DMS 273 (cell line): Measurements from ENCODE around the gene UMPS.

Experiments used
- DNase-seq: peaks from one replicate; lab custom pipeline; 2025; ENCODE audit not compliant: unreplicated experiment; lab: John Stamatoyannopoulos, UW

Gene UMPS

GRCh38 chr3:124762661-124763011 lies 32.4 kb downstream of the UMPS start:
- DNase-seq: no peak

- no peak for DNase-seq
These were observed 33.0 kb downstream of the UMPS start for GRCh38 chr3:124763206-124763605.

GRCh38 chr3:124763644-124764358 lies 33.5 kb downstream of the UMPS start:
- no peak for DNase-seq

GRCh38 chr3:124764746-124765145 lies 34.5 kb downstream of the UMPS start:
- DNase-seq: no peak

- no peak for DNase-seq
These were observed 35.1 kb downstream of the UMPS start for GRCh38 chr3:124765197-124765840.

- DNase-seq: no peak
These were observed 36.2 kb downstream of the UMPS start for GRCh38 chr3:124766113-124767095.

GRCh38 chr3:124767264-124767663 lies 37.0 kb downstream of the UMPS start:
- DNase-seq: no peak

- no peak for DNase-seq
These were observed 37.4 kb downstream of the UMPS start for GRCh38 chr3:124767691-124768090.

GRCh38 chr3:124768812-124769211 lies 38.6 kb downstream of the UMPS start:
- peak; percentile 83 for DNase-seq

- DNase-seq: no peak
These were observed 39.2 kb downstream of the UMPS start for GRCh38 chr3:124769462-124769861.

- DNase-seq: peak; percentile 90
These were observed 40.3 kb downstream of the UMPS start for GRCh38 chr3:124770336-124771082.

GRCh38 chr3:124771083-124771445 lies 40.8 kb downstream of the UMPS start:
- DNase-seq: no peak

GRCh38 chr3:124772081-124772831 lies 42.0 kb downstream of the UMPS start:
- DNase-seq: peak; percentile 91

- peak; percentile 63 for DNase-seq
These were observed 43.4 kb downstream of the UMPS start for GRCh38 chr3:124773351-124774326.

GRCh38 chr3:124774327-124774718 lies 44.1 kb downstream of the UMPS start:
- DNase-seq: peak; percentile 53

- DNase-seq: no peak
These were observed 44.7 kb downstream of the UMPS start for GRCh38 chr3:124774841-124775402.

- DNase-seq: peak; percentile 79
These were observed 45.6 kb downstream of the UMPS start for GRCh38 chr3:124775877-124776276.

GRCh38 chr3:124776856-124777255 lies 46.6 kb downstream of the UMPS start:
- no peak for DNase-seq
